Measurements from ENCODE around the gene PIEZO1. TPM values are rescaled to one million over a fixed set of nuclear protein-coding genes. Genes with fewer than 3 reads are reported as not detected.

The PIEZO1 gene
- total and polyA plus RNA-seq, 7 donors, result 18.0 to 242 (median 126) TPM

DNA sequence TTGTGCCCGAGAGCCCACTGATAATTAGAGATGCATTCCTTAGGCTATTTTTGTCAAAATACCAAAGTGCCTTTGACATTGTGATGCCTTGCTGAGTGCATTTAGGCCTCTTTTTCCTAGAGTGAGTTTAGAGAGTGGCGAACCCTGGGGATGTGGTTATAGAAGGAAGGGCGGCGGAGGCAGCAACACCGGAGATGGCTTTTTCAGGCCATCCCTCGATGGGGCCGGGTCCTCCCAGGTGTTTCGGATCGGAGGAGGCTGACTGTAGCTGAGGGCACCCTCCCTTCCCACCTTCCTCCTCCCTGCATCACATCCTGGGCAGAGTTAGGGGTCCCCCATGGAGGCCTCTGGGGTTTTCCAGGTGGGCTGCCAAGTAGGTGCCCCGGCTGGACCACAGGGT lies 92.2 kb downstream of the PIEZO1 start:
- H3K27ac ChIP-seq, result no peak overlapping the region
- peaks cover 9 to 21% (median 10%) of the 10 kb centered on the region in 4 donors for H3K36me3 ChIP-seq
- H3K27me3 ChIP-seq, result peaks cover 11 to 42% (median 35%) of the 10 kb centered on the region in 3 donors
- 80 to 91% methylated on average over 10 of the region's 10 CpGs for WGBS, 2 donors
- DNase-seq, result no peak
- intact Hi-C loops (cut with DNase I), result no loop called here
- no peak for TF ChIP-seq EP300 (IDR thresholded peaks at IDR 0.05)
- TF ChIP-seq, protein P1, sequence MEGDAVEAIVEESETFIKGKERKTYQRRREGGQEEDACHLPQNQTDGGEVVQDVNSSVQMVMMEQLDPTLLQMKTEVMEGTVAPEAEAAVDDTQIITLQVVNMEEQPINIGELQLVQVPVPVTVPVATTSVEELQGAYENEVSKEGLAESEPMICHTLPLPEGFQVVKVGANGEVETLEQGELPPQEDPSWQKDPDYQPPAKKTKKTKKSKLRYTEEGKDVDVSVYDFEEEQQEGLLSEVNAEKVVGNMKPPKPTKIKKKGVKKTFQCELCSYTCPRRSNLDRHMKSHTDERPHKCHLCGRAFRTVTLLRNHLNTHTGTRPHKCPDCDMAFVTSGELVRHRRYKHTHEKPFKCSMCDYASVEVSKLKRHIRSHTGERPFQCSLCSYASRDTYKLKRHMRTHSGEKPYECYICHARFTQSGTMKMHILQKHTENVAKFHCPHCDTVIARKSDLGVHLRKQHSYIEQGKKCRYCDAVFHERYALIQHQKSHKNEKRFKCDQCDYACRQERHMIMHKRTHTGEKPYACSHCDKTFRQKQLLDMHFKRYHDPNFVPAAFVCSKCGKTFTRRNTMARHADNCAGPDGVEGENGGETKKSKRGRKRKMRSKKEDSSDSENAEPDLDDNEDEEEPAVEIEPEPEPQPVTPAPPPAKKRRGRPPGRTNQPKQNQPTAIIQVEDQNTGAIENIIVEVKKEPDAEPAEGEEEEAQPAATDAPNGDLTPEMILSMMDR (IDR thresholded peaks at IDR 0.05), result no peak
- TF ChIP-seq POLR2A (IDR thresholded peaks at IDR 0.05), result no peak
- no peak for TF ChIP-seq POLR2AphosphoS5 (IDR thresholded peaks at IDR 0.05)
- no peaks in the 10 kb centered on the region for H3K4me1 ChIP-seq
- no peaks in the 10 kb centered on the region for H3K9me3 ChIP-seq
- no peak overlapping the region for H3K4me3 ChIP-seq

DNA sequence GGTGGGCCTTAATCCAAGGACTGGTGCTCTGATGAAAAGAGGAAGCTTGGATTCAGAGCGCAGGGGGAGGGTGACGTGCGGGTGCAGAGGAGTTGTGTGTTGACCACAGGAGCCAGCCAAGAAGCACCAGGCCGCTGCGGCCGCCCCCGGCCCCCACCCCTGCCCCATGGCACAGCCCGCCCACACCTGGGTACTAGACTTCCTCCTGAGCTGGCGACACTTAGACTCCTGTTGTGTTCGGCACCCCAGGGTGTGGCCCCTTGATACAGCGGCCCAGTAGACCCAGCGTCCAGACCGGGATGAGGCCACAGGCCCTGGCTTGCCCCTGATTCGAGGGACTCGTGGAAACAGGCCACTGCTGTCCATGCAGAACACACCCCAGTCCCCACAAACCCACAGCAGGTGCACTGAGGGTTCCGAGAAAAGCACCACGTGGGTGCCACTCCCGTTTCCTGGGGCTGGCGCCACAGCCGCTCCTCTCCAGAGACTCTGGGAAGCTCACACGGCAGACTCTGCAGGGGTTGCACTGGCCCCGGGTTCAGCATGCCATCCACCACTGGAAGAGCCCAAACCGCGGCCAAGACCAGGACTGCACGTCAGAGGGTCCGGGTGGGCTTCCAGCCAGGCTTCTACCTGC lies 93.0 kb downstream of the PIEZO1 start:
- H3K36me3 ChIP-seq, result peaks cover 2 to 13% (median 5%) of the 10 kb centered on the region in 4 donors
- intact Hi-C loops (cut with DNase I), result no loop called here
- no peak for TF ChIP-seq EP300 (IDR thresholded peaks at IDR 0.05)
- no peak for TF ChIP-seq POLR2A (IDR thresholded peaks at IDR 0.05)
- TF ChIP-seq POLR2AphosphoS5 (IDR thresholded peaks at IDR 0.05), result no peak
- TF ChIP-seq, protein P1 (IDR thresholded peaks at IDR 0.05), result no peak
- WGBS, 2 donors, result 31 to 47% methylated on average over 26 of the region's 26 CpGs
- H3K27ac ChIP-seq, result no peak overlapping the region
- H3K4me1 ChIP-seq, result peaks cover 0 to 1% (median under 1%) of the 10 kb centered on the region in 4 donors
- no peaks in the 10 kb centered on the region for H3K9me3 ChIP-seq
- peaks cover 13 to 50% (median 43%) of the 10 kb centered on the region in 3 donors for H3K27me3 ChIP-seq
- no peak for DNase-seq
- H3K4me3 ChIP-seq, result no peak overlapping the region

DNA sequence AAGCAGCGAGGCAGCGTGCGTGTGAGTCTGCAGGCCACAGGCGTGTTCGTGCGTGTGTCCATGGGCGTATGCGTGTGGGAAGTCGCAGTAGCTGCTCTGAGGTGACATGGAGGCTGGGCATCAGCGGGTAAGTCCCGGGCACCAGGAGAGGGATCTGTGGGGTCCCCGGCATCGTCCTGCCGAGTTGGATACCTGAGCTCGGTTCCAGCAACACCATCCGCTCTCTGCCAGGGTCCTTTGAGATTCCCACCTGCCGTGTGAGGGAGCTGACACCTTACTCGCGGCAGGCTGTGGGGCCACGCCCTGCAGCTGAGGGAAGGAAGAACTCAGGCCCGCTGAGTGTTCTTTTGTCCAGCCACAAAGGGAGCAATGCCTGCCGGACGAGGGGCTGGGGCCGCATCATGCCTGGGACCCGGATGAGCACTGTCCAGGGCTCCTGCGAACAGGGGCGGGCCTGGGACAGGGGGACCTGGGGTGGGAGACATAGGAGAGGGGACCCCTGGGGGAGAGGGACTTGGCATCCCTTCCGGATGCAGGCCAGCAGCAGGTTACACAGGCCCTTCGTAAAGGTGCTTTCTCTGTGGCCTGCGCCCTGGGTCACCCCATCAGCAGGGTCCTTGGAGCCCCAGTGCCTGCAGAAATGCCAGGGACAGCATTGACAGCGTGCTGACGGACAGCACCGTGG lies 93.7 kb downstream of the PIEZO1 start:
- 78 to 93% methylated on average over 33 of the region's 33 CpGs for WGBS, 2 donors

DNA sequence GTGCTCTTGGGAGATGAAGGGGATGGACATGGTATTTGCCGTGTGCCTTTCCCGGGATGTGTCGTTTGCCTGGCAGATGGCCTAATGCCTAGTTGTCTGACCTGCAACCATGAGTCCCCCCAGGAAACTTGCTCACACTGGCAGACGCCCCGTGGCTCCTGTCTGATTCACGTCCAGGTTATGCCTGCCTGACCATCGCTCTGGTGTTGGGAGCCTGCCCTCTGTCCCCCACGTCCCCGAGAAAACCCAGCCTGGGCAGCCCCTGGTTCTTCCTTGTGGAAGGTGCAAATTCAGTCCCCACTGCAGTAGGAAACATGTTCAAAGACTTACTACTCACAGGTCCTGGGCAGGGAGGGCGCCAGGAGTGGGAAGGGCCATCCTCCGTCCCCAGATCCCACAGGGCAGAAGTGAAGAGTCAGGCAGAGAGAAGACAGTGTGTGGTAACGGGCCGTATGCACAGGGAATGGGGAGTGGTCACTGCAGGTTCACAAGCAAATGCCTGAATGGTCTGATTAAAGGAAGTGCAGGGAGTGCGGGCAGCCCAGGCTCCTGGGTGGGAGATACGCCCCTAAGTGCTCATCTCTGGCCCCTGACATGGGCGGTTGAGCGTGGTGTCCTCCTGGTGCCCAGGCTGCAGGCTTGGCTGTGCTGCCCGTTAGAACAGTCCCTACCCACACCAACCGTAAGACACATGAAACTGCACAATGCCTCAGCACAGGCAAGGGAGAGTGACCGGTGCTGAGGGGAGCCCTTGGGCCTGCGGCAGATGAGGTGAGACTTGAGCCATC lies 94.5 kb downstream of the PIEZO1 start:
- Histone ChIP-seq H3K27me3 (peaks cover 20 to 65% (median 58%) of the 10 kb centered on the region in 3 donors), H3K4me1 (peaks cover 0 to 16% (median 16%) of the 10 kb centered on the region in 4 donors), H3K27ac (no peak overlapping the region), H3K9me3 (no peaks in the 10 kb centered on the region), H3K4me3 (no peak overlapping the region), H3K36me3 (no peaks in the 10 kb centered on the region)
- intact Hi-C loops (cut with DNase I), result no loop called here
- 85 to 86% methylated on average over 21 of the region's 21 CpGs for WGBS, 2 donors
- DNase-seq, result no peak
- TF ChIP-seq POLR2A (IDR thresholded peaks at IDR 0.05) (no peak), EP300 (IDR thresholded peaks at IDR 0.05) (no peak), POLR2AphosphoS5 (IDR thresholded peaks at IDR 0.05) (no peak)
- TF ChIP-seq, protein P1 (IDR thresholded peaks at IDR 0.05), result no peak

More for the DNA sequence above, 93.7 kb downstream of the PIEZO1 start:
- Histone ChIP-seq H3K36me3 (peaks cover 0 to 6% (median 0%) of the 10 kb centered on the region in 4 donors), H3K27me3 (peaks cover 13 to 58% (median 50%) of the 10 kb centered on the region in 3 donors), H3K9me3 (no peaks in the 10 kb centered on the region), H3K27ac (no peak overlapping the region), H3K4me1 (peaks cover 0 to 9% (median 8%) of the 10 kb centered on the region in 4 donors), H3K4me3 (no peak overlapping the region)
- TF ChIP-seq POLR2A (IDR thresholded peaks at IDR 0.05), result no peak
- no peak for TF ChIP-seq POLR2AphosphoS5 (IDR thresholded peaks at IDR 0.05)
- TF ChIP-seq, protein P1 (IDR thresholded peaks at IDR 0.05), result no peak
- no peak for TF ChIP-seq EP300 (IDR thresholded peaks at IDR 0.05)
- intact Hi-C loops (cut with DNase I), result no loop called here
- no peak for DNase-seq
